Measurements from ENCODE around the gene GRM5.

Gene GRM5

GRCh38 chr11:88629496-88629895 lies 436.3 kb downstream of the GRM5 start:
- TF ChIP-seq, protein P1, sequence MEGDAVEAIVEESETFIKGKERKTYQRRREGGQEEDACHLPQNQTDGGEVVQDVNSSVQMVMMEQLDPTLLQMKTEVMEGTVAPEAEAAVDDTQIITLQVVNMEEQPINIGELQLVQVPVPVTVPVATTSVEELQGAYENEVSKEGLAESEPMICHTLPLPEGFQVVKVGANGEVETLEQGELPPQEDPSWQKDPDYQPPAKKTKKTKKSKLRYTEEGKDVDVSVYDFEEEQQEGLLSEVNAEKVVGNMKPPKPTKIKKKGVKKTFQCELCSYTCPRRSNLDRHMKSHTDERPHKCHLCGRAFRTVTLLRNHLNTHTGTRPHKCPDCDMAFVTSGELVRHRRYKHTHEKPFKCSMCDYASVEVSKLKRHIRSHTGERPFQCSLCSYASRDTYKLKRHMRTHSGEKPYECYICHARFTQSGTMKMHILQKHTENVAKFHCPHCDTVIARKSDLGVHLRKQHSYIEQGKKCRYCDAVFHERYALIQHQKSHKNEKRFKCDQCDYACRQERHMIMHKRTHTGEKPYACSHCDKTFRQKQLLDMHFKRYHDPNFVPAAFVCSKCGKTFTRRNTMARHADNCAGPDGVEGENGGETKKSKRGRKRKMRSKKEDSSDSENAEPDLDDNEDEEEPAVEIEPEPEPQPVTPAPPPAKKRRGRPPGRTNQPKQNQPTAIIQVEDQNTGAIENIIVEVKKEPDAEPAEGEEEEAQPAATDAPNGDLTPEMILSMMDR (IDR thresholded peaks at IDR 0.05; ENCODE audit: extremely low read depth, insufficient read depth, missing control alignments), result no peak
- no peak for DNase-seq (ENCODE audit: low spot score)
- in situ Hi-C loops (cut with MboI; ENCODE audit: low pct_unique_long_range_greater_than_20kb, low sequenced_read_pairs, unreplicated experiment), result no loop called here

- in situ Hi-C loops (cut with MboI; ENCODE audit: low pct_unique_long_range_greater_than_20kb, low sequenced_read_pairs, unreplicated experiment), result no loop called here
- DNase-seq (ENCODE audit: low spot score), result no peak
- TF ChIP-seq, protein P1 (IDR thresholded peaks at IDR 0.05; ENCODE audit: extremely low read depth, insufficient read depth, missing control alignments), result no peak
Observed at GRCh38 chr11:88626216-88626615, 439.6 kb downstream of the GRM5 start.

- in situ Hi-C loops (cut with MboI; ENCODE audit: low pct_unique_long_range_greater_than_20kb, low sequenced_read_pairs, unreplicated experiment), result no loop called here
- DNase-seq (ENCODE audit: low spot score), result no peak
- TF ChIP-seq, protein P1 (IDR thresholded peaks at IDR 0.05; ENCODE audit: extremely low read depth, insufficient read depth, missing control alignments), result no peak
Observed at GRCh38 chr11:88623531-88623930, 442.3 kb downstream of the GRM5 start.

GRCh38 chr11:88620568-88621130 lies 445.1 kb downstream of the GRM5 start:
- TF ChIP-seq, protein P1 (IDR thresholded peaks at IDR 0.05; ENCODE audit: extremely low read depth, insufficient read depth, missing control alignments), result no peak
- no peak for DNase-seq (ENCODE audit: low spot score)
- in situ Hi-C loops (cut with MboI; ENCODE audit: low pct_unique_long_range_greater_than_20kb, low sequenced_read_pairs, unreplicated experiment), result no loop called here

DNA sequence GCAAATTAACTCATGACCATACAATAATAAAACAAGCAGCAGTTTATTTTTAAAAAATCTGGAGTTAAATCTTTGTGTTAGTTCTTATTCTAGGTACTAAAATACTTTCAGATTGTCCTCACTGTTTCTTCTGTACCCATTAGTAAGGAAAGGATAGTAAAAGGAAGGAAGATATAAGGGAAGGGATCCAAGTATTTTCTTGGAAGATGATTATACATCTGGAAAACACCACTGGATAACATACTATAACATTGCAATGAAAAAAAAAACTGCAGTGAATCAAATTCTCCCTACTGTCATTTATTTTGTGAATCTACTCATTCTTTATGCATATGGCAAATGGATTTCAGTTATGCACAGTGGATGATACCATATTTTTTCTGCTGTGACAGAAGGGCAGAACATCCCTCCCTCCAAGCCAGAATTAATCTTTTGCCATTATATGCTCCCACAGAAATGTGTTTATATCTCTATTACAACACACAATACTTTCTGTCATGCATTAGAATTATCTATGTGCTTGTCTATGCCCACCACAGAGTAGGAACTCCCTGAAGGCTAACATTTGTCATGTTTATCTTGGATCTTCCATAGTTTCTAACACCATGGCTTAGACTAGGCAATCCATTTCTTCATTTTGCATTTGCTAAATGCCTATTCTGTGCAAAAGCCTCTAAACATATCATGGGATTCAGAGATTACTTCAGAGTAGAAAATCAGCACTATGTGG lies 446.0 kb downstream of the GRM5 start:
- DNase-seq (ENCODE audit: low spot score), result no peak
- TF ChIP-seq, protein P1 (IDR thresholded peaks at IDR 0.05; ENCODE audit: extremely low read depth, insufficient read depth, missing control alignments), result no peak
- in situ Hi-C loops (cut with MboI; ENCODE audit: low pct_unique_long_range_greater_than_20kb, low sequenced_read_pairs, unreplicated experiment), result no loop called here

GRCh38 chr11:88619071-88619425 lies 446.7 kb downstream of the GRM5 start:
- in situ Hi-C loops (cut with MboI; ENCODE audit: low pct_unique_long_range_greater_than_20kb, low sequenced_read_pairs, unreplicated experiment), result no loop called here
- TF ChIP-seq, protein P1 (IDR thresholded peaks at IDR 0.05; ENCODE audit: extremely low read depth, insufficient read depth, missing control alignments), result no peak
- no peak for DNase-seq (ENCODE audit: low spot score)

All from GM13977 (cell line).